Peyer's patch (tissue), 4 donors: ENCODE measurements around the gene MYLK4. TPM values are rescaled to one million over a fixed set of nuclear protein-coding genes. Genes with fewer than 3 reads are reported as not detected.

ENCODE experiments used
- DNase-seq, 3 donors: peaks; one replicate each; pipeline ENCODE4 v3.0.0-alpha.2; 2017 to 2019
- H3K27ac ChIP-seq, 4 donors: fragments of 200-600 bp; sonication (generic); one replicate each; pipeline ENCODE4 v1.5.1; 2016 to 2019
- H3K27me3 ChIP-seq, 2 donors: fragments of 200-600 bp; sonication (generic); one replicate each; pipeline ENCODE4 v1.5.1; 2019
- H3K36me3 ChIP-seq, 3 donors: fragments of 200-600 bp; sonication (generic); one replicate each; pipeline ENCODE4 v1.5.1; 2016 to 2019
- H3K4me1 ChIP-seq, 4 donors: fragments of 200-600 bp; sonication (generic); one replicate each; pipeline ENCODE4 v1.5.1; 2016 to 2019
- H3K4me3 ChIP-seq, 4 donors: fragments of 200-600 bp; sonication (generic); 1 replicate in 3 of 4; 2 replicates in 1 of 4; pipeline ENCODE4 v1.5.1; 2016 to 2019; ENCODE audit warnings: mild to moderate bottlenecking in 1 of 4
- H3K9me3 ChIP-seq, 4 donors: fragments of 200-600 bp; sonication (generic); one replicate each; pipeline ENCODE4 v1.5.1; 2016 to 2019; ENCODE audit warnings: mild to moderate bottlenecking in 1 of 4
- CTCF ChIP-seq, 6 experiments: fragments of 450-650 bp in 4 of 6; fragments of 200-600 bp in 2 of 6; sonication (generic) in 1 of 6; IDR thresholded peaks; one replicate each; pipeline ENCODE4 v1.5.1; 2017 to 2019; ENCODE audit warnings: antibody characterized with exemption in 6 of 6, mild to moderate bottlenecking in 3 of 6, moderate library complexity in 1 of 6
- POLR2A ChIP-seq, 2 donors: fragments of 450-650 bp; IDR thresholded peaks; one replicate each; pipeline ENCODE4 v1.5.1; 2017; ENCODE audit warnings: antibody characterized with exemption in 2 of 2, mild to moderate bottlenecking in 2 of 2, moderate library complexity in 2 of 2
- total RNA-seq, 4 donors: library from RNA; depleted of rRNA; stranded (reverse); fragments of >200 nt; gene quantifications; one replicate each; pipeline ENCODE4 v1.1.0, GENCODE V29; 2016

Gene MYLK4
- total RNA-seq, 4 donors from 2014 or later, result 0.35 to 2.4 (median 0.81) TPM

GRCh38 chr6:2758980-2759379 lies 8.3 kb upstream of the MYLK4 start:
- no peak for TF ChIP-seq CTCF (IDR thresholded peaks at IDR 0.05)
- TF ChIP-seq POLR2A (IDR thresholded peaks at IDR 0.05), result no peak
- Histone ChIP-seq H3K9me3 (no peaks in the 10 kb centered on the region), H3K27ac (no peak overlapping the region)

DNA sequence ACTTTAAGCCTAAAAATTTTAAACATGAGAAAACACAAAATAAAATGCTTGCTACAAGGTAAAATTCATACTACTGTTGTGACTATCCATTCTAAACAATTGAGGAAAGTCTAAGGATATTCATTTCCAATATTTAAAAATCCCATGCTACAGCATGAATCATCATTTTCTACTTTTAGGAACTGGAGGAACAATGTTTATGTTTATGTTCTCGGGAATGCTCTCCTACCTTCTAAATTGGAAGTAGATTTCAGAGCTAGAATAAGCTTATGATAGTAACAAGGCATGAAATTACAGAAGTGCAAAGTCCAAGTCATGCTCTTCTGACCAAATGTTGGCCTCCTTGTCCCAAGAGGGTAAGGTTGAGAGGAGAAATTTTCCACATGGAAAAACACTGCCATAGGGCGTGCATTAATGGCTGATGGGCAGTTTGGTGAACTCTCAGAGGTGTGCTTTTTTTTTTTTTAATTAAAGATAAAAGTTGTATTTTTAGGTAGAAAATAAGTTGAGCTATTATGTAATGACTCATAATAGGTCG lies 6.0 kb upstream of the MYLK4 start:
- H3K4me1 ChIP-seq, result peaks cover 0 to 4% (median 0%) of the 10 kb centered on the region in 4 donors
- no peak overlapping the region for H3K4me3 ChIP-seq
- DNase-seq, result no peak
- H3K9me3 ChIP-seq, result no peaks in the 10 kb centered on the region
- H3K27me3 ChIP-seq, result no peaks in the 10 kb centered on the region
- no peaks in the 10 kb centered on the region for H3K36me3 ChIP-seq
- H3K27ac ChIP-seq, result no peak overlapping the region
- TF ChIP-seq POLR2A (IDR thresholded peaks at IDR 0.05), result no peak
- no peak for TF ChIP-seq CTCF (IDR thresholded peaks at IDR 0.05)

More at GRCh38 chr6:2758980-2759379, 8.3 kb upstream of the MYLK4 start:
- no peak overlapping the region for H3K4me3 ChIP-seq
- no peaks in the 10 kb centered on the region for H3K27me3 ChIP-seq
- H3K4me1 ChIP-seq, result peaks cover 0 to 4% (median 0%) of the 10 kb centered on the region in 4 donors
- no peaks in the 10 kb centered on the region for H3K36me3 ChIP-seq
- no peak for DNase-seq

DNA sequence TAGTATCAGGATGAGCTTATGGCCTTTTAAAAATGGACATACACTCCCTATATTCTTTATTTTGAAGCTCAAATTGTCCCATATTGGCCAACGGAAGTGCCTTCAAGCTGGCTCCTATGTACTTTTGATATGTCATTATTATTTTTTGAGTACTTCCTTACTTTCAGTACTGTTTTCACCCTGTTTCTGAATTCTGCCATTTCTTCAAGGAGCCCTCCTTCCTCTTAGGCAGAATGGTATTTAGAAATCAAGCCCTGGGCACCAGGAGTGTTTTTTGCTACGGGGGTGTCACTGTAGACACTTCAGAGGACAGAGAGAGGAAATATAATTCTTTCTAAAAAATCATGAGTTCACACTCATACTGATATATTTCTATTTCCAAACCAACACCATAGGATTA lies 5.5 kb upstream of the MYLK4 start:
- Histone ChIP-seq H3K9me3 (no peaks in the 10 kb centered on the region), H3K4me3 (no peak overlapping the region), H3K36me3 (no peaks in the 10 kb centered on the region), H3K27ac (no peak overlapping the region), H3K27me3 (no peaks in the 10 kb centered on the region), H3K4me1 (peaks cover 0 to 4% (median 0%) of the 10 kb centered on the region in 4 donors)
- TF ChIP-seq POLR2A (IDR thresholded peaks at IDR 0.05) (no peak), CTCF (IDR thresholded peaks at IDR 0.05) (no peak)
- DNase-seq, result no peak

GRCh38 chr6:2755456-2755855 lies 4.7 kb upstream of the MYLK4 start:
- peaks cover 0 to 4% (median 0%) of the 10 kb centered on the region in 4 donors for H3K4me1 ChIP-seq
- no peaks in the 10 kb centered on the region for H3K9me3 ChIP-seq
- no peak for TF ChIP-seq POLR2A (IDR thresholded peaks at IDR 0.05)
- no peak for TF ChIP-seq CTCF (IDR thresholded peaks at IDR 0.05)
- no peaks in the 10 kb centered on the region for H3K27me3 ChIP-seq
- no peak for DNase-seq
- no peaks in the 10 kb centered on the region for H3K36me3 ChIP-seq
- H3K4me3 ChIP-seq, result no peak overlapping the region
- no peak overlapping the region for H3K27ac ChIP-seq

DNA sequence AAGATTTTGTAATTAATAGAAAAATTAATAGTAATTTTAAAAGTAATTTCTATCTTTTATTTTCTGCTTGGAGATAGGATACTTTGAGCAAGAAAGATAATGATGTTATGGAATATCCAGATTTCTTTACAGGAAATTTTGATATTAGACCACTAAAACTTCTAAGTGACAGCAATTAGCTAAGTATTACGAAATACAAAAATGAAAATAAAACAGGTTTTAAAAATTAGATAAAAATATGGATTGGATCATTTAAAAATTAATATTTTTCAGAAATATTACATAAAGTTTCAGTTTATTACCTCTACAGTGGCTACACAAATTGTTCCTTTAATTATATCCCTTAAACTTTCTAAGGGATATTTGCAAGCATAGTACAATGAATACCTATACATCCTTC lies 4.2 kb upstream of the MYLK4 start:
- no peaks in the 10 kb centered on the region for H3K9me3 ChIP-seq
- H3K27ac ChIP-seq, result no peak overlapping the region
- no peak for DNase-seq
- peaks cover 0 to 4% (median 0%) of the 10 kb centered on the region in 4 donors for H3K4me1 ChIP-seq
- no peak overlapping the region for H3K4me3 ChIP-seq
- TF ChIP-seq CTCF (IDR thresholded peaks at IDR 0.05), result no peak
- TF ChIP-seq POLR2A (IDR thresholded peaks at IDR 0.05), result no peak
- H3K36me3 ChIP-seq, result no peaks in the 10 kb centered on the region
- no peaks in the 10 kb centered on the region for H3K27me3 ChIP-seq

DNA sequence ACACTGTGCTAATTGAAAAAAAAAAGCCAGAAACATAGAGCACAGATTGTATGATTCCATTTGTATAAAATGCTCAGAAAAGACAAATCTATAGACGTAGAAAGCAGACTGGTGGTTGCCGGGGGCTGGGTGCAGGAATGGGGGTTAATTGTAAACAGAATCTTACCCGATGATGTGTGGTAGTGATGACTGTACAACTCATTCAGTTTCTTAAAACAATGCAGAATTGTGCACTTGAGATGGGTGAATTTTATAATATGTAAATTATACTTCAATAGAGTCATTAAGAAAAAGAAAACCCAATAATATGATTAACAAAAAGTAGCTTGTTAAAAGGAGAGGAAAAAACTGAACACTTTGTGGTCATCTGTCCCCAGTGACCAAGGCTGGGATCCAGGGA lies 3.7 kb upstream of the MYLK4 start:
- Histone ChIP-seq H3K36me3 (no peaks in the 10 kb centered on the region), H3K27ac (no peak overlapping the region), H3K27me3 (no peaks in the 10 kb centered on the region), H3K4me1 (peaks cover 0 to 4% (median 0%) of the 10 kb centered on the region in 4 donors), H3K4me3 (no peak overlapping the region), H3K9me3 (no peaks in the 10 kb centered on the region)
- TF ChIP-seq POLR2A (IDR thresholded peaks at IDR 0.05) (no peak), CTCF (IDR thresholded peaks at IDR 0.05) (no peak)
- no peak for DNase-seq
